Osteoblast (primary cell): ENCODE measurements around the gene ARMH4. TPM values are rescaled to one million over a fixed set of nuclear protein-coding genes. Genes with fewer than 3 reads are reported as not detected.

ENCODE experiments used
- DNase-seq: peaks from one replicate; pipeline ENCODE4 v3.0.0; 2011; ENCODE audit warnings: low spot score, mixed read lengths; ENCODE audit not compliant: insufficient read length; ENCODE audit errors: missing footprints
- H2AFZ ChIP-seq: 2 replicates; pipeline ENCODE4 v1.6.0; 2011; ENCODE audit warnings: mild to moderate bottlenecking, low read length
- H3K27ac ChIP-seq: 2 replicates; pipeline ENCODE4 v1.5.1; 2011; ENCODE audit warnings: mild to moderate bottlenecking, low read depth, low read length, moderate library complexity
- H3K27me3 ChIP-seq: 2 replicates; pipeline ENCODE4 v1.6.0; 2012; ENCODE audit warnings: mild to moderate bottlenecking, control low read depth, inconsistent platforms, low read length, moderate library complexity; ENCODE audit not compliant: insufficient read depth
- H3K36me3 ChIP-seq: 2 replicates; pipeline ENCODE4 v1.5.1; 2011; ENCODE audit warnings: mild to moderate bottlenecking, low read length, control low read depth, moderate library complexity; ENCODE audit not compliant: insufficient read depth
- H3K4me1 ChIP-seq: 2 replicates; pipeline ENCODE4 v1.5.1; 2011; ENCODE audit warnings: mild to moderate bottlenecking, low read length, control low read depth, moderate library complexity; ENCODE audit not compliant: insufficient read depth
- H3K4me2 ChIP-seq: 2 replicates; pipeline ENCODE4 v1.6.0; 2011; ENCODE audit warnings: mild to moderate bottlenecking, low read length; ENCODE audit not compliant: insufficient read depth
- H3K4me3 ChIP-seq: fragments of 200-600 bp; sonication (generic); 3 replicates; pipeline ENCODE4 v1.5.1; 2012; ENCODE audit warnings: mild to moderate bottlenecking, low read length, inconsistent platforms; ENCODE audit not compliant: insufficient read depth
- H3K79me2 ChIP-seq: 2 replicates; pipeline ENCODE4 v1.6.0; 2012; ENCODE audit warnings: mild to moderate bottlenecking, low read length, control low read depth, inconsistent platforms; ENCODE audit not compliant: insufficient read depth
- H3K9me3 ChIP-seq: 2 replicates; pipeline ENCODE4 v1.5.1; 2011; ENCODE audit warnings: low read depth, low read length, control low read depth
- H4K20me1 ChIP-seq: 2 replicates; pipeline ENCODE4 v1.6.0; 2012; ENCODE audit warnings: mild to moderate bottlenecking, low read length, control low read depth; ENCODE audit not compliant: insufficient read depth
- total RNA-seq: library from RNA; depleted of rRNA; stranded (reverse); fragments of >200 nt; gene quantifications from 2 replicates; pipeline ENCODE4 v1.2.3, GENCODE V29; 2012
- TF ChIP-seq, protein P1 (sequence below): IDR thresholded peaks from 2 replicates; pipeline ENCODE4 v1.5.1; 2011; ENCODE audit warnings: mild to moderate bottlenecking, low read depth, low read length, moderate library complexity; ENCODE audit errors: extremely low read depth

The ARMH4 gene
- total RNA-seq, 1 donor, result 10.9 TPM

- no peak overlapping the region for H2AFZ ChIP-seq
- H3K4me3 ChIP-seq, result no peak overlapping the region
- TF ChIP-seq, protein P1, sequence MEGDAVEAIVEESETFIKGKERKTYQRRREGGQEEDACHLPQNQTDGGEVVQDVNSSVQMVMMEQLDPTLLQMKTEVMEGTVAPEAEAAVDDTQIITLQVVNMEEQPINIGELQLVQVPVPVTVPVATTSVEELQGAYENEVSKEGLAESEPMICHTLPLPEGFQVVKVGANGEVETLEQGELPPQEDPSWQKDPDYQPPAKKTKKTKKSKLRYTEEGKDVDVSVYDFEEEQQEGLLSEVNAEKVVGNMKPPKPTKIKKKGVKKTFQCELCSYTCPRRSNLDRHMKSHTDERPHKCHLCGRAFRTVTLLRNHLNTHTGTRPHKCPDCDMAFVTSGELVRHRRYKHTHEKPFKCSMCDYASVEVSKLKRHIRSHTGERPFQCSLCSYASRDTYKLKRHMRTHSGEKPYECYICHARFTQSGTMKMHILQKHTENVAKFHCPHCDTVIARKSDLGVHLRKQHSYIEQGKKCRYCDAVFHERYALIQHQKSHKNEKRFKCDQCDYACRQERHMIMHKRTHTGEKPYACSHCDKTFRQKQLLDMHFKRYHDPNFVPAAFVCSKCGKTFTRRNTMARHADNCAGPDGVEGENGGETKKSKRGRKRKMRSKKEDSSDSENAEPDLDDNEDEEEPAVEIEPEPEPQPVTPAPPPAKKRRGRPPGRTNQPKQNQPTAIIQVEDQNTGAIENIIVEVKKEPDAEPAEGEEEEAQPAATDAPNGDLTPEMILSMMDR, result no peak
- no peak overlapping the region for H3K4me2 ChIP-seq
- no peaks in the 10 kb centered on the region for H3K9me3 ChIP-seq
- H3K36me3 ChIP-seq, result no peaks in the 10 kb centered on the region
- no peak overlapping the region for H3K27ac ChIP-seq
- H3K27me3 ChIP-seq, result peaks cover 2% of the 10 kb centered on the region
- no peaks in the 10 kb centered on the region for H4K20me1 ChIP-seq
- H3K79me2 ChIP-seq, result no peaks in the 10 kb centered on the region
- DNase-seq, result no peak
- H3K4me1 ChIP-seq, result no peaks in the 10 kb centered on the region
Observed at GRCh38 chr14:57987051-57987450, 165.0 kb downstream of the ARMH4 start.

DNA sequence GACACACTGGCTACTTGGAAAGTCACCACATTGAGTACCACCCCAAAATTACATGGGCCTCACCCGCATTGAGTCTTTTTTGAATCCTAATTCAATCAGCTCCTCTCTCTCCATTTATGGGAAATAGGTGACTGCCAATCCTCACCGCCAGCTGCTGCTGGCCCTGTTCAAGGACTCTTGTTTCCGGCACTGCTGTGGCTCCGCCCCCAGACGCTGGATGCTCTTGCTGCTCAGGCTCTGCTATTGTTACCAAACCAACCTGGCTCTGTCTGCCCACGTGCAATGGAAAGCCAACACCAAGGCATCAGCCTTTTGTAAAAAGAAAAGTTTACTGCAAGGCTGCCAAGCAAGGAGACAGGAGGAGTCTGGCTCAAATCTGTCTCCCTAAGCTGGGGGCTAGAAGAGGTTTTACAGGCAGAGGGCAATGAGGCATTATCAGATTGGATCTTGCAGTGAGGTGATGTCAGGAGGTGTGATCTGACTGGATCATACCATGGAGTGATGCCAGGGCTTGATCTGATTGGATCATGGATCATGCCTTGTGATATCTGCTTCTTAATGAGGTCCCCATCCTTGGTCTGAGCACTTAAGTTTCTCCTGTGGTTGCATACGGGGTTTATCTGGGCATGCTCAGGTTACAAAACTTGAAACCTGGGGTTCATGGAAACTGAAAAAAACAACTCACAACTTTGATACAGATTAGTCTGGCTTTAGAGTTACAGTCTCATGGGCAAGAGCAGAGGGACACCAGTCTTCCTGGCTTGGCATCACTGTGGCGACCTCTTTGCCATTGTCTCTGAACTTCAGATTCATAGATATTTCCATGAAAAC is 169.0 kb downstream of the ARMH4 start:
- no peaks in the 10 kb centered on the region for H3K4me1 ChIP-seq

DNA sequence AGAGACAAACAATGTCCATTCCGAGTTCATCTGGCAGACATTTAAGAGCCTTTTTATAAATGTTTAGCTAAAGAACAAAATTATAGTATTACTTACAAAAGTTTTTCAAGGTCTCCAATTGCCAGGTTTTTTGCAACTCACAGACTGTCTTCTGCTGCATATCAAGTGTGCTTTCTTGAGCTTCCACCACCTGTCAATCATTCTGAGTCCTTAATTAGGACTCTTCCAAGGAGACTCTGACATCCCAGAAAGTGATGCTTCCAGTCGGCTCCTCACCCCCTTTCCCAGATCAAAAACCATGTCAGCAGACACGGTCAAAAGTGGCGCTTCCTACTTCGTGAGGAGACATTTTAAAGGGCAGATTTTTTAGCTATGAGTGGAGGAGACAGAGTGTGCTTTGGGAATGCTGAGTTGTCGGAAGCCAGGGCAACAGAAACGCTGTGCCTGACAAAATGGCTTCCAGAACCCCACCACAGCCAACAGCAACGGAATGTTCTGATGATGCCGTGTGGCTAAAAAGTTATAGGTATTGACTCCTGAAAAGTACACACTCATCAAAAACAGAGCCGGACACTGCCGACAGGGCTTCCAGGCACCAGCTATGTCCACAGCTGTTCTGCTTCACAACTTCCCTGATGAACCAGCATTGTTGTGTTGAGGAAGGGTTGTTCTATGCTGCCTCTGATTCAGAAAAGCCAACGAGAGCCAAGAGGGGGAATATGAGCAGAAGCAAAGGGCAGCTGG is 170.0 kb downstream of the ARMH4 start:
- no peak overlapping the region for H3K4me2 ChIP-seq
- no peak for DNase-seq
- no peaks in the 10 kb centered on the region for H3K79me2 ChIP-seq
- no peak overlapping the region for H3K27ac ChIP-seq
- H3K4me3 ChIP-seq, result no peak overlapping the region
- H3K4me1 ChIP-seq, result no peaks in the 10 kb centered on the region
- H2AFZ ChIP-seq, result no peak overlapping the region
- TF ChIP-seq, protein P1, result no peak
- H3K27me3 ChIP-seq, result peaks cover 2% of the 10 kb centered on the region
- no peaks in the 10 kb centered on the region for H4K20me1 ChIP-seq
- H3K9me3 ChIP-seq, result no peaks in the 10 kb centered on the region
- H3K36me3 ChIP-seq, result no peaks in the 10 kb centered on the region

More for the DNA sequence above, 169.0 kb downstream of the ARMH4 start:
- Histone ChIP-seq H2AFZ (no peak overlapping the region), H3K4me2 (no peak overlapping the region), H3K27ac (no peak overlapping the region), H3K4me3 (no peak overlapping the region), H3K79me2 (no peaks in the 10 kb centered on the region), H3K9me3 (no peaks in the 10 kb centered on the region), H3K36me3 (no peaks in the 10 kb centered on the region), H4K20me1 (no peaks in the 10 kb centered on the region), H3K27me3 (peaks cover 2% of the 10 kb centered on the region)
- TF ChIP-seq, protein P1, result no peak
- DNase-seq, result no peak
